COLO829 (cell line): ENCODE results near the gene SPG7.
"Not testable (repeated sequence)": the region's sequence is repeated elsewhere in the genome, so short reads cannot be mapped to it uniquely, and the experiment has no call there.

ENCODE experiments used
- DNase-seq: peaks from one replicate; pipeline ENCODE4 v3.0.0; 2012; ENCODE audit warnings: low spot score

Gene SPG7

GRCh38 chr16:89507834-89508590, at the start of gene SPG7:
SPG7 (plus strand) TSS chr16:89508403; CDS start chr16:89508418, 15 bp downstream.
- DNase-seq, result peak; percentile 83

GRCh38 chr16:89458551-89458950, 49.7 kb upstream of the SPG7 start:
- DNase-seq, result peak; percentile 27

- no peak for DNase-seq
These were observed 49.2 kb upstream of the SPG7 start for GRCh38 chr16:89458967-89459366.

GRCh38 chr16:89460556-89460955, 47.6 kb upstream of the SPG7 start:
- no peak for DNase-seq

GRCh38 chr16:89461890-89462289, 46.3 kb upstream of the SPG7 start:
- not testable (repeated sequence) for DNase-seq

- DNase-seq, result not testable (repeated sequence)
These were observed 45.6 kb upstream of the SPG7 start for GRCh38 chr16:89462639-89463038.

GRCh38 chr16:89463312-89463711, 44.9 kb upstream of the SPG7 start:
- DNase-seq, result not testable (repeated sequence)

GRCh38 chr16:89466920-89467319, 41.3 kb upstream of the SPG7 start:
- no peak for DNase-seq

GRCh38 chr16:89467382-89467781, 40.8 kb upstream of the SPG7 start:
- no peak for DNase-seq

- no peak for DNase-seq
These were observed 35.5 kb upstream of the SPG7 start for GRCh38 chr16:89472711-89473075.

GRCh38 chr16:89473136-89473712, 35.0 kb upstream of the SPG7 start:
- no peak for DNase-seq

GRCh38 chr16:89473791-89474414, 34.3 kb upstream of the SPG7 start:
- DNase-seq, result no peak

- no peak for DNase-seq
These were observed 33.1 kb upstream of the SPG7 start for GRCh38 chr16:89475144-89475543.

GRCh38 chr16:89476379-89476778, 31.8 kb upstream of the SPG7 start:
- DNase-seq, result no peak

GRCh38 chr16:89476811-89477261, 31.4 kb upstream of the SPG7 start:
- no peak for DNase-seq

GRCh38 chr16:89478576-89479221, 29.5 kb upstream of the SPG7 start:
- DNase-seq, result no peak

- DNase-seq, result no peak
These were observed 26.7 kb upstream of the SPG7 start for GRCh38 chr16:89481356-89481955.

GRCh38 chr16:89482150-89482816, 25.9 kb upstream of the SPG7 start:
- DNase-seq, result no peak

- no peak for DNase-seq
These were observed 25.4 kb upstream of the SPG7 start for GRCh38 chr16:89482817-89483205.

GRCh38 chr16:89484041-89484501, 24.1 kb upstream of the SPG7 start:
- no peak for DNase-seq

- no peak for DNase-seq
These were observed 23.1 kb upstream of the SPG7 start for GRCh38 chr16:89484923-89485679.
